Measurements from ENCODE around the gene KLRK1. TPM values are rescaled to one million over a fixed set of nuclear protein-coding genes. Genes with fewer than 3 reads are reported as not detected.
"Not testable (repeated sequence)": the region's sequence is repeated elsewhere in the genome, so short reads cannot be mapped to it uniquely, and the experiment has no call there.

The KLRK1 gene
- total and polyA plus RNA-seq, 4 donors, result 1.6 to 5.7 (median 3.4) TPM

- H3K27me3 ChIP-seq (ENCODE audit: control insufficient read depth in 3 of 3, insufficient read depth in 3 of 3, low read length in 2 of 3), result no peaks in the 10 kb centered on the region
- DNase-seq (no peak), ATAC-seq (ENCODE audit: insufficient read depth, low FRiP score) (no peak)
- no peak overlapping the region for H3K9ac ChIP-seq (ENCODE audit: insufficient read depth in 1 of 2, low read length in 2 of 2)
- H3K9me3 ChIP-seq (ENCODE audit: control insufficient read depth in 4 of 4, insufficient read depth in 3 of 4, low read length in 3 of 4), result no peaks in the 10 kb centered on the region
- H3K27ac ChIP-seq (ENCODE audit: low read depth in 1 of 2, low read length in 1 of 2), result no peak overlapping the region
- H3K4me1 ChIP-seq (ENCODE audit: control insufficient read depth in 5 of 5, insufficient read depth in 5 of 5, low read length in 5 of 5), result peaks cover 0 to 5% (median 1%) of the 10 kb centered on the region in 5 donors
- no peak overlapping the region for H3K4me3 ChIP-seq
- no peak for TF ChIP-seq CTCF (IDR thresholded peaks at IDR 0.05; ENCODE audit: control extremely low read depth, extremely low read depth)
- 41 to 59% methylated on average over 2 of the region's 2 CpGs for WGBS, 2 donors
- H3K36me3 ChIP-seq (ENCODE audit: control insufficient read depth in 4 of 4, insufficient read depth in 4 of 4, low read length in 4 of 4), result no peaks in the 10 kb centered on the region
Measured at GRCh38 chr12:10397296-10397695, 7.5 kb upstream of the KLRK1 start.

GRCh38 chr12:10396176-10396575, 6.3 kb upstream of the KLRK1 start:
- WGBS, 2 donors, result 86 to 95% methylated on average over 15 of the region's 15 CpGs
- H3K9ac ChIP-seq (ENCODE audit: insufficient read depth in 1 of 2, low read length in 2 of 2); H3K4me1 ChIP-seq (ENCODE audit: control insufficient read depth in 5 of 5, insufficient read depth in 5 of 5, low read length in 5 of 5); H3K4me3 ChIP-seq; H3K27ac ChIP-seq (ENCODE audit: low read depth in 1 of 2, low read length in 1 of 2); H3K9me3 ChIP-seq (ENCODE audit: control insufficient read depth in 4 of 4, insufficient read depth in 3 of 4, low read length in 3 of 4); H3K27me3 ChIP-seq (ENCODE audit: control insufficient read depth in 3 of 3, insufficient read depth in 3 of 3, low read length in 2 of 3); DNase-seq; ATAC-seq (ENCODE audit: insufficient read depth, low FRiP score); H3K36me3 ChIP-seq (ENCODE audit: control insufficient read depth in 4 of 4, insufficient read depth in 4 of 4, low read length in 4 of 4): not testable (repeated sequence)

- TF ChIP-seq CTCF (IDR thresholded peaks at IDR 0.05; ENCODE audit: control extremely low read depth, extremely low read depth), result no peak
- Histone ChIP-seq H3K36me3 (ENCODE audit: control insufficient read depth in 4 of 4, insufficient read depth in 4 of 4, low read length in 4 of 4) (no peaks in the 10 kb centered on the region), H3K9me3 (ENCODE audit: control insufficient read depth in 4 of 4, insufficient read depth in 3 of 4, low read length in 3 of 4) (no peaks in the 10 kb centered on the region), H3K27ac (ENCODE audit: low read depth in 1 of 2, low read length in 1 of 2) (peak overlapping the region in 1 of 2 donors; percentile 70), H3K4me3 (no peak overlapping the region), H3K27me3 (ENCODE audit: control insufficient read depth in 3 of 3, insufficient read depth in 3 of 3, low read length in 2 of 3) (no peaks in the 10 kb centered on the region), H3K9ac (ENCODE audit: insufficient read depth in 1 of 2, low read length in 2 of 2) (peak overlapping the region in 1 of 2 donors; percentile 17), H3K4me1 (ENCODE audit: control insufficient read depth in 5 of 5, insufficient read depth in 5 of 5, low read length in 5 of 5) (peaks cover 0 to 5% (median 2%) of the 10 kb centered on the region in 5 donors)
- DNase-seq (peak; percentile 53 to 69 (median 69)), ATAC-seq (ENCODE audit: insufficient read depth, low FRiP score) (peak; percentile 43)
- 10 to 17% methylated on average over 6 of the region's 6 CpGs for WGBS, 2 donors
Measured at GRCh38 chr12:10395390-10395998, 5.7 kb upstream of the KLRK1 start.

- H3K27me3 ChIP-seq (ENCODE audit: control insufficient read depth in 3 of 3, insufficient read depth in 3 of 3, low read length in 2 of 3); DNase-seq; ATAC-seq (ENCODE audit: insufficient read depth, low FRiP score); H3K9me3 ChIP-seq (ENCODE audit: control insufficient read depth in 4 of 4, insufficient read depth in 3 of 4, low read length in 3 of 4); H3K4me1 ChIP-seq (ENCODE audit: control insufficient read depth in 5 of 5, insufficient read depth in 5 of 5, low read length in 5 of 5); H3K36me3 ChIP-seq (ENCODE audit: control insufficient read depth in 4 of 4, insufficient read depth in 4 of 4, low read length in 4 of 4); H3K9ac ChIP-seq (ENCODE audit: insufficient read depth in 1 of 2, low read length in 2 of 2); H3K4me3 ChIP-seq; H3K27ac ChIP-seq (ENCODE audit: low read depth in 1 of 2, low read length in 1 of 2): not testable (repeated sequence)
- WGBS, 2 donors, result 85 to 91% methylated on average over 11 of the region's 11 CpGs
Measured at GRCh38 chr12:10394531-10395152, 4.8 kb upstream of the KLRK1 start.
